Hepatocyte (in vitro differentiated cells): Measurements from ENCODE around the gene THAP3.

Experiments
- CTCF ChIP-seq: fragments of 200-600 bp; sonication (generic); IDR thresholded peaks from 2 replicates; pipeline ENCODE4 v1.5.1; 2016; ENCODE audit warnings: antibody characterized with exemption, mild to moderate bottlenecking; ENCODE audit not compliant: poor library complexity
- EZH2 ChIP-seq: fragments of 200-600 bp; sonication (generic); IDR thresholded peaks from 2 replicates; pipeline ENCODE4 v1.6.1; 2016; ENCODE audit warnings: antibody characterized with exemption, mild to moderate bottlenecking, borderline replicate concordance
- EZH2phosphoT487 ChIP-seq: fragments of 200-600 bp; sonication (generic); IDR thresholded peaks from one replicate; pipeline ENCODE4 v1.6.1; 2018; ENCODE audit warnings: antibody characterized with exemption, mild to moderate bottlenecking, low read depth, moderate library complexity; ENCODE audit not compliant: unreplicated experiment, severe bottlenecking

GRCh38 chr1:6578624-6579373 is 45.9 kb upstream of the THAP3 start:
- no peak for TF ChIP-seq CTCF
- no peak for TF ChIP-seq EZH2phosphoT487
- TF ChIP-seq EZH2 = no peak
